GM18511 (cell line): ENCODE results near the gene CLOCK.

Source experiments
- ATAC-seq: cut with Tn5 transposase; IDR thresholded peaks from one replicate; pipeline ENCODE4 v1.9.1; 2021; ENCODE audit warnings: mild to moderate bottlenecking, moderate library complexity; ENCODE audit not compliant: unreplicated experiment

The CLOCK gene

DNA sequence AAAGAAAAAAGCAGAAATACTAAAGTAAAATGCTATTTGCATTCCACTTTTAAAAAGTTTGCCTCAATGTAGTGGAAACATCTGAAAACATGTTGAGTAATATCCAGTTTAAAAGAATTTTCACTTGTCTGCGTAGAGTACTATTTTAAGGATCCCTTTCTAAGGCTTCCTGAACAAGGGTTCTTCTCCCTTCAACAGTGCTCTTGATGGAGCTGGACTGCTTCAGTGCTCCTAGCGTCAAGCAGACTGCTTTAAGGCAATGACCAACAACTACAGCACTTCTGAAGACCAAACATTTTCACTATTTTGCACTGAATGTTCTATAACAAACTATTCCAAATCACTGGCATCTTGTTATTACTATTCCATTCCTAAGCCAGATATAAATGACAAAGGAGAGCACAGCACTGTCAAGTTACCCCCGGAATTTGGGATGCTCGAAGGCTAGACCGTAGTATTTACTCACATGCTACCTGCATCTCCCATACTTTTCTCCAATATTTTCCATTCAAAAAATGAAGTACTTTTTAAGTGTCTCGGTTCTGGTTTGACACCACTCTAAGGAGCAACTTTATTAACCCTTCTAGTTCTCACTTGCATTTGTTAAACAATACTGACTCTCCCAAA, 114.9 kb downstream of the CLOCK start:
- ATAC-seq: no peak

DNA sequence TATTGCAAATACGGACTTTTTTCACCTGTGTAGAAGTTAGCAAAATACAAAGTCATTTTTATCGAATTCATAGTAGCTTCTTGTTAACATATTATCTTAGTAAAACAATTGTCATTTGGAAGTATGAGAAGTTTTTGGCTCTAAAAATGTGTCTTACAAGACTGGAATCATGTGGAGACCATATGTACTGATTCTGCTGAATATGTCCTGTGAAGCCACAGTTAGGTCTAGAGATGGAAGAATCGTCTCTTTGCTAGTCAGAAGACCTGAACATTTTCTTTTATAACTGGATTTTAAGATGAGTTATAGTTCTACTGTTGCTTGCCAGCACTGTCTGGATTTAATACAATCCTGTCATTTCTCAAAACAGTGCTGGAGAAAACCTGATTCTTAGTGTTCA, 121.9 kb downstream of the CLOCK start:
- no peak for ATAC-seq

DNA sequence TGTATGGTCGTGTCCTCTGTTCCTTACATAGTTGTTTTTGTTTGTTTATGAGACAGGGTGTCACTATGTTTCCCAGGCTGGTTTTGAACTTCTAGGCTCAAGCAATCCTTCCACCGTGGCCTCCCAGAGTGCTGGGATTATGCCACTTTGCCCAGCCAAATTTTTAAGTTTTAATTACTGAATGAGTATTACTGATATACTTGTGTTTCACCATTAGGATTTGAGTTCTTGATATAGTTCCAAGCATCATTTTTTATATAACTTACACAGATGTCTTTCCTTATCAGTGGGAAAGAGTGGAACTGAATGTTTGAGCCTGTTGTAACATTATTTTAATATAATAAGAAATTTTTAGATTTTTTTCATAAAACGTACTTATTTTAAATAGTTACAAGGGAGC, 130.5 kb downstream of the CLOCK start:
- no peak for ATAC-seq

DNA sequence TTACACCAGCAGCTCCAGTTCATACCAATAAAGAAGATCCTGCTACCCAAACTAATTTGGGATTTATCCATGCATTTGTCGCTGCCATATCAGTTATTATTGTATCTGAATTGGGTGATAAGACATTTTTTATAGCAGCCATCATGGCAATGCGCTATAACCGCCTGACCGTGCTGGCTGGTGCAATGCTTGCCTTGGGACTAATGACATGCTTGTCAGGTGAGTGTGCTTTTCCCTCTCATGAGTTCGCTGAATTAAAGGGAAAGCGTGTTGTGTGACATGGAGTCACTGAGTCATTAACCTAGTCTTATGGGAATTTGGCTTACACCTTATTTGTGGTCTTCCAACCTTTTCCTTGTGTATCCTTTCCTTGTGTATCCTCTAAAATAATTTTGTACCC, 135.1 kb downstream of the CLOCK start:
- no peak for ATAC-seq

DNA sequence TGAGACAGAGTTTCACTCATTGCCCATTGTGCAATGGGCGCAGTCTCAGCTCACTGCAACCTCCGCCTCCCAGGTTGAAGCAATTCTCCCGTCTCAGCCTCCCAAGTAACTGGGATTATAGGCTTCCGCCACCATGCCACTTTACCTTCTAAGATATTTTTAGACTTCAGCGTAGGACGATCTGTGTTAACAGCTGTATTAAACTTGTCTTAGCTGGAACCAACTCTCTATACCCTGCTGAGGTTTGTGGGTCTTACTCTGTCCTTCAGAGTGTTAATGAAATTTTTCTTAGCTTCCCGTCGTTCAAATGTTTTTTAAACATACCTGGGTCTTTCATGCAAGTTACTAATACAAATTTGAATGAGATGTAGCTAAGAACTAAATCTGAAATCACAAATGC, 136.3 kb downstream of the CLOCK start:
- ATAC-seq: no peak

DNA sequence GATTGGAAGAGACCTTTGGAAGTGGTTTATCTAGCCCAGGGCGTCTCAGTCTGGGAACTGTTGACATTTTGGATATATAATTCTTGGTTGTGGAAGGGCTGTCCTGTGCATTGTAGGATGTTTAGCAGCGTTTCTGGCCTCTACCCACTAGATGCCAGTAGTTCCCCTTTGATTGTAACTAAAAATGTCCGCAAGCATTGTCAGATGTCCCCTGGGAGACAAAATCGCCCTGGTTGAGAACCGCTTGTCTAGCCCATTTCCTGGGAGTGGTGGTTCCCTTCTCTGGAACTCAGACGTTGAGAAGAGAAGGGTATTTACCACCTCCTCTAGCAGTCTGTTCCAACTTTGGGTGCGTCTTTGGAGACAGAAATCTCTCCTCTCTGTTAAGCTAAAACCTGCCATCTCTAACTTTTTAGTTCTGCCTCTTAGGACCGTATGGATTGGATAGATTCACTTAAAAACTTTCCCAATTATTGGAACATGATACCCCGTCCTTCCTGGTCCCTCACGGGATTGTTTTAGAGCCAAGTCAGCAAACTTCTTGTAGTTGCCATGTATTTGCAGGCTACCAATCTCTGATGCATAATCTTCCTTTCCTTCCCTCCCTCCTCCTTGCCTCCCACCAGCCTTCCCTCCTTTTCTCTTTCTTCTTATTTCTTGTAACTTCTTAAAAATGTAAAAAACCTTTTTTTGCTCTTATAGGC, 137.1 kb downstream of the CLOCK start:
- ATAC-seq: peak; percentile 78

DNA sequence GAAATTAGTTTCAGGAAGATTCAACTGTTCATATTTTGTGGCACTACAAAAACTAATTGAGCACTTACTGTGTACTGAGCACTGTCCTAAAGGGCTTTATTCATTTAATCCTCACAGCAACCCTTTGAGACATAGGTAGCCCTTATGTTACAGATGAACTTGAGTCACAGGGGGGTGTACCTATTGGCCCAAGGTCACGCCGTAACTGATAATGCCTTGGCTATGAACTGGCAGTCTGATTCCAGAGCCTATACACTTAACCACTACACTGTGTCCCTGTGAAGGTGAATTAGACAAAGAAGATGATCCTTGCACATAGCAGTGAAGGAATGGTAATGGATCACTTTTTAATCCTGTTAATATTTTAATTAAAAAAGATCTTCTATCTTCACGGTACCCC, 138.9 kb downstream of the CLOCK start:
- ATAC-seq: no peak

DNA sequence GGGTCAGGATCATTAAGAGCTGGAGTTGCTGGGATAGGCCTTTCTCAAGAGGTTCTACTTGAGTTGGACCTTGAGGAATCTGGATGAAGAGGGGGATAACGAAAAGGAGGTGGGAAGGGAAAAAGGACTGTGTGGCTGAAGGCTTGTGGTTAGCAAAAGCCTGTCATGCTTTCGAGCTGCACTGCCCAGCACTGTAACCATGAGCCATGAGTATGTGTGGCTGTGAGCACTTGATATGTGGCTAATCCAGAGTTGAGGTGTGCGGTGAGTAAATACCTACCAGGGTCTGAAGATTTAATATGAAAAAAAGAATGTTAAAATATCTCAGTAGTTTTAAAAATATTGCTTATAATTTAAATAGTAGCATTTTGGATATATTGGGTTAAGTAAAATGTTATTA, 139.6 kb downstream of the CLOCK start:
- ATAC-seq: no peak

DNA sequence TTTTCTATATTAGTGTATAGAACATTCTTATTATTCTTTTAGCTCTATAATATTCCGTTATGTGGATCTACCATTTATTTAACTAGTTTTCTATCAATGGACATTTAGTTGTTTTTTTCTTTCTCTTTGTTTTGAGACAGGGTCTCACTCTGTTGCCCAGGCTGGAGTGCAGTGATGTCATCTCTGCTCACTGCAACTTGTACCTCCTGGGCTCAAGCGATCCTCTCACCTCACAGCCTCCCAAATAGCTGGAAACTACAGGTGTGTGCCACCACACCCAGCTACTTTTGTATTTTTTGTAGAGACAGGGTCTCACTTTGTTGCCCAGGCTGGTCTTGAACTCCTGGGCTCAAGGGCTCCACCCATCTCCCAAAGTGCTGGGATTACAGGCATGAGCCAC, 140.2 kb downstream of the CLOCK start:
- ATAC-seq: no peak

DNA sequence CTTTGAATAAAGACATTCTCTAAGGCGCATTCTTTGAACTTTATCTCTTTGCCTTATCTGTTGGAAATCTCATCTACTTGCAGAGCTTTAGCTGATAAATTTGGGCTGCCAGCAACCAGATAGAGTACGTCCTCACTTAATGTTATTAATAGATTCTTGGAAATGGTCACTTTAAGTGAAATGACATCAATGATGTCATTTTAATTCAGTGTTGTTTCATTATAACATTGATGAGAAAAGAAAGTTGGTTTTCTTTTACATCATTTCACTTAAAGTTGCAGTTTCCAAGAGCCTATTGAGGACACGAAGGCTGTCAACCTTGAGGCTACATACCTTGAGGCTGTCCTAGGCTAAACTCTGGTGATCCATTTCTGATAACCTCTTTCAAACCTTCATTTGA, 141.6 kb downstream of the CLOCK start:
- ATAC-seq: no peak

DNA sequence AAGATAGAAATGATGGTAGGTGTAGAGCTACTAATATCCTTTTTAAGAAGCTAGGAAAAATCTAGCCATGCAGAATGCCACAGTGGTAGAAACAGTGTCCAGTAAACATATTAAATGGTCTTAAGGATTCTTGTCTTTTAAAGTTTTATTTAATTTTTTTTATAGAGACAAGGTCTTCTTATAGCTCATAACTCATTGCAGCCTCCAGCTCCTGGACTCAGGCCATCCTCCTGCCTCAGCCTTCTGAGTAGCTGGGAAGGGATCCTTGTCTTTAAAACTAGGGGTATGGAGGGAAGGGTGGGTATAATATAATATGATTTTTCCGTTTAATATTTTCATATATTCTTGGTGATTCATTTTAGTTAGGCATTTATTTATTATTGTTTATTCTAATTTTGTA, 147.1 kb downstream of the CLOCK start:
- ATAC-seq: no peak

DNA sequence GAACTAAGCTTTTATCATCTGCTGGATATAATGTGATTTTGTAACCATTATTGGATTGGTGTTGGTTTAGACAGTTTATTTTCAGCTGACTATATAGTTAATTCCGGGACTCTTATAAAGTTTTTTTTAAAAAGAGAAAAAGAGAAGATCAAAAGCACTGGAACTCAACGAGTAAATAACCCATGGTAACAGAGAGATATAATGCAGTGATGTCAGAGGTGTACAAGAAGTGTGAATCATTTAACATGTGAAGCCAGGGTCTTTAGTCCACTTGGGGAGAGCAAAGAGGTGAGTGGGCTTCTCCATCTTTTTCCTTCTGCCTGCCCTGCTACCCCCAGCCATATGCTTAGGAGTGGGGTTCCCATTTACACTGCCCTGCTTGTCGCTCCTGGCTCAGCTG, 147.7 kb downstream of the CLOCK start:
- no peak for ATAC-seq

DNA sequence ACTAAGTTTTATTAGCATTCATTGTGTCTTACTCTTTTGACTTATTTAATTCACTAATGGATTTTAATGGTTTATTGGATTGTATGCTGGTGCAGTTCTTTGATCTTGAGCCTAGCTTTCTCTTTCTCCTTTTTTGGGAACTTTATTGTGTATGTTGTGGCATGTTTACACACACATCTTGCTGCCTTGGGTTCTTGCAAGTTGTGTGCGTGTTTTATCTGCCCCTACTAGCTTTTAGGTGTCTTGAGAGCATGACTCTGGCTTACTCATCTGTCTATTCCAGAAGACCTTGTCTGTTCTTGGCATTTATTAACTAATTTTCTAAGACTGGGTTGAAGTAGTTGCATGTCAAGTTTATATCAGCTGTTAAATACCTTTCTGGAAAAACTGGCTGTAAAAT, 148.2 kb downstream of the CLOCK start:
- ATAC-seq: no peak

DNA sequence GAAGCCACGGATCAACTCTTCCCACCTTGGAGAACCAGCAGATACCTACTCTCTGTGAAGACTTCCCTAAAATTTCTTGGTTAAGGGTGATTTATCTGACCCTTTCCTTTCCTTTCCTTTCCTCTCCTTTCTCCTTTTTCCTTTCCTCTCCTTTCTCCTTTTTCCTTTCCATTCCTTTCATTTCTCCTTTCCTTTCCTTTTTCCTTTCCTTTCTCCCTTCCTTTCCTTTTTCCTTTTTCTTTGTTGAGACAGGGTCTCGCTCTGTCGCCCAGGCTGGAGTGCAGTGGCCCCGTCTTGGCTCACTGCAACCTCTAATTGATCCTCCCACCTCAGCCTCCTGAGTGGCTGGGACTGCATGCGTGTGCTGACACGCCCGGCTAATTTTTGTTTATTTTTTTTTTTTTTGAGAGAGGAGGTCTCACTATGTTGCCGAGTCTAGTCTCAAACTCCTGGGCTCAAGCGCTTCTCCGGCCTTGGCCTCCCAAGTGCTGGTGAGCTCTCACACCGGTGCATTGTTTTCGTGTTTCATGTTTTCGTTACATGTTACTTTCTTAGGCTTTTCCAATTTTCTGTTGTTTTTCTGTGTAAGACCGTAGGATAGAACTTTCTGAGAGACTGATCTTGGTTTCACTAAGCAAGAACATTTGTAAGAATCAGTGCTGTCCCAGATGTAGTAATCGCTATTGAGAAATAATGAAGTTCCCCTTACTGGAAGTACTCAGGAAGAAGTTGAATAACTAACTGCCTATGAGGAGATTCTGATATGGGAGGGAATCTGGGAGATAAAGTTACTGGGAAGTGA, 149.0 kb downstream of the CLOCK start:
- ATAC-seq: no peak

DNA sequence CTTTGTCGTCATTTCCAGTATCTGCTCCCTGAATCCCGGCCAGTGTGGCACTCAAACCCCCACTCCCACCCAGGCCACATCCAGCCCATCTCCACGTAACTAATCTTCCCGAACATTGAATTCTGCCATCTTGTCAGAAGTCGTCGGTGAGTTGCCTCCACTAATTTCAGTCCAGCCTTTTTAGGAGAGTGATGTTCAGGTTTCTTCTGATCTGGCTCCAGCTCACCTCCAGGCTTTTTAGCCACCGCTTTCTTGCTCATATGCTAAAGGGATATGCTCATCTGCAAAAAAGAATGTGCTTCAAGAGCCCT, 149.6 kb downstream of the CLOCK start:
- no peak for ATAC-seq

DNA sequence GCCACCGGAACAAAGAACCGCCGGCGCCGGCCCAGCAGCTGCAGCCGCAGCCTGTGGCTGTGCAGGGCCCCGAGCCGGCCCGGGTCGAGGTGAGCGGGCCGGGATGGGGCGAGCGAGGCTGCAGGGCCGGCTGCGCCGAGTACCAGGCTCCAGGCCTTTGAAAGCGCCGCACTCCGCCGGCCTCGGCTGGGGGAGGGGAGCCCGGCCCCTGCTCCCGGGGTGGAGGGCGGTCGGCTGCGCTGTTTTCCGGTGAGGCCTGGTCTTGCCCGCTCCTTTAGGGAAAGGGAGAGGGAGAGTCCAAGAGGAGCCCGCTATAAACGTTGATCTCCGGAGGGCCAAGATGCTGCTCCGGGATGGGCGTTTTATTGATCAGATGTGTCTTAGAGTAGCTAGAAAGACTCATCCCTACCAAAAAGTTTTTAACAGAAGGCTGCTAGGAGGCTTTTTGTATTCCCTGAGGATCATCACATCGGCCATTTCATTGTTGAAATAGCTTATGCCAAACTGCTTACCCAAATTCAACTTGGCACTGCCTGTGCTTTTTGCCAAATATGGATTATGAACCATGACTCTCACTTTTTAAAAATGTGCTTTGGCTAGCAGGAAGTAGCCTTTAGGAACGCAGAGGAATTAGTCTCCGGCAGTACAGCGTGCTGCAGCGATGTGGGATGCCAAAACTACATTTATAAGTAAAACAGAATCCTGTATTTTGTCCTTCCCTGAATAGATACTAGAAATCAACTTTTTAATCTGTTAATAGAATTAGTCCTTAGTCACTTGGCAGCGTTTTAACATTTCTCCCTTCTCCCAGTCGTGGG, 150.2 kb downstream of the CLOCK start:
- peak; percentile 33 for ATAC-seq

DNA sequence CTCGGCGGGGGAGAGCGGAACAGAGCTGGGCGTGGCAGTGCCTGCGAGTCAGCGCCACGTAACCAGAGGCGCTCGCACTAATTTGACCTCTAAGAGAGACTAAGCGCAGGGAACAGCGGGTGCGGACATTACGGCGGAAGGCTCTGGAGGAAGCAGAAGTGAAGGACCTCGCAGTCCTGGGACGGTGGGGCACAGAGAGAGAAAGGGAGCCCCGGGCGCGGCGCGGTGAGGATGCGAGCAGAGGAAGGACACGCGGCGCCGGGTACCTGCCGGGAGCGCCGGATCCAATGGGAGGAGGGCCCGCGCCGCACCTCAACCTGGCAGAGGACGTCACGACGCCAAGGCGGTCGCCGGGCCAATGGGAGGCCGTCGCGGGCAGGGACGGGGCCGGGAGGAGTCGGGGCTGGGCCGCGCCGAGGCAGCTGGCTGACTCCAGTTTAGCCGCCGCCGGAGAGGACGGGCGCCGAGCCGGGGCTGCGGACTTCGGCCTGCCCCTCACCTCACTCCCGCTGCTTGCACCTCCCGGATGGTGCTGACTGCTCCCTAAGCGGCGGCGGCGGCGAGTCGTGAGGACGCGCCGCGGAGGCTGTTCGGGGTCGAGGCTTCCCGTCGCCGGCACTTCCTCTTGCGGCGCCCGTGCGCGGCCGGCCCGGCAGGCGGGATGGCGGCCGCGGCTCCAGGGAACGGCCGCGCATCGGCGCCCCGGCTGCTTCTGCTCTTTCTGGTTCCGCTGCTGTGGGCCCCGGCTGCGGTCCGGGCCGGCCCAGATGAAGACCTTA, 151.0 kb downstream of the CLOCK start, which contains the start of gene TMEM165:
Gene TMEM165, plus strand, starts transcription at position 429 of the 779 bp plus-strand sequence. Its CDS starts 233 bp downstream, at position 662.
- peak; percentile 94 for ATAC-seq

DNA sequence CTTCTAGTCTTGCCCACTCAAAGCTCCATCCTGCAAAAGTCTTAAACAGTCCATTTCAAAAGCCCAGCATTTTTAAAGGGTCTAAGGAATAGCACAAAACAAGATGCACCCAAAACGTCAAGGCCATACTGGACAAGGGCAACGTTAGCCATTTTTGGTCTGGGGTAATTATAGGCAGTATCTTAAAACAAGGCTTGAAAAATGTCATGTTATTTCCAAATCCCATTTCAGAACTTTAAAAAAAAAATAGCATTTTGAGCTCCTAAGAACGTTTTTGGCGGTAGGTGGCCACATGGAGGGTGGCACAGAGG, 151.5 kb downstream of the CLOCK start:
- peak; percentile 0 for ATAC-seq

DNA sequence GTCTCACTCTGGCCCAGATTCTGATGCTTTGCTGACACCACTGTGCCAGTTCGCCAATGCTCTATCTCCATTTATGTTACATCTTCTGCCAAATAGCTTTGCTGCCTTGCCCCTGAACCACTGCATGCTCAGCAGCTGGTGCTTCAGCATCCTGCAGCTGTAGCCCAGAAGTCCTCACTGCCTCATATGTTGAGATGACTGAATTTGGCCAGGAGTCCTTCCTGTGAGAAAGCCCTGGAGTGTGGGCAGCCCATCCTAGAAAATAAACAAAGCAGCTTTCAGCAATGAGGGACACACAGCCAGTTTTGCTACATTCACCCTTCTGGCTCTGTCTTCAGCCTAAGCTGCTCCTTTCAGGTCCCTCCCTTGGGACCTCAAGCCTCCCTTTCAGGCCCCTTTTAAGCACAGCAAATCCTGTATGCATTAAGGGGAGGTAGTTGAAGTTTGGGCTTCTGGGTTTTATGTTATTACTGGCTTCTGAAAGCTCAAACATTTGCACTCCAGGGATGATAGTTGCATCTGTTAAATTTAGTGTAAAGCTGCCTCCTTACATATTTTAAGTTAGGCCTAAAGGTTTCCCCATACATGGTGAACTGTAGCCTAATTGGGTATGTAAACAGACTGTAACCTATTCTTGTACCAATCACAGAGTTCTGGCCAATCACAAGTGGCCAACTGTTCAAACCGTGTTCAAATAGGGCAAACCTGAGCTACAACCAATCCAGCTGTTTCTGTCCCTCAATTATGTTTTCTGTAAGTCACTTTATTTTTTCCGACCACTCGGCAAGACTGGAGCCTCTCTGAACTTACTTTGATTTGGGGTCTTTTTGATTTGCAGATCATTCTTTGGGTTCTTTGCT, 153.0 kb downstream of the CLOCK start:
- no peak for ATAC-seq

DNA sequence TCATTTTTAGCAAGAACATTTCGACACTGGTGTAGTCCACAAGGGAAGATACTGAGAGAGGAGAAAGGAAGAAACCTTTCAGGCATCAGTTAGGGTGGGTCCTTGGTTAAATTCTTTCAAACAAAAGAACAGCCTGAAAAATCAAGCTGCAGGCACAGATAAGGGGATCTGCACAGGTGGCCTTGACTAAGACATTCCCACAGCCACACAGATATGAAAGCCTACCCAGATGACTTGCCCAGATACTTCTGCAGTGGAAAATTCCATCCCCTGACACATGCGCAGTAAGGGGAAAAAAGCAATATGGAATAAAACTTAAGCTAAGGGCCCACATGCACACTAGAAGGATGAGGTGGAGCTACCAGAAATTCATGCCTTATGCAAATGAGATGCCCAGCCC, 159.9 kb downstream of the CLOCK start:
- no peak for ATAC-seq
